H1 (cell line): ENCODE measurements around the gene CPED1.

ENCODE experiments used
- CTCF ChIP-seq, 3 experiments: IDR thresholded peaks; 1 replicate in 2 of 3; 2 replicates in 1 of 3; pipeline versions ENCODE4 v1.5.1 to v1.6.1; 2011; ENCODE audit warnings: low read length in 3 of 3, mild to moderate bottlenecking in 3 of 3, inconsistent platforms in 2 of 3, low read depth in 1 of 3, moderate library complexity in 1 of 3; ENCODE audit not compliant: insufficient read depth in 1 of 3; ENCODE audit errors: control extremely low read depth in 1 of 3
- HDAC2 ChIP-seq, 2 experiments: fragments of 300-600 bp in 1 of 2; sonication (generic) in 1 of 2; IDR thresholded peaks; 2 replicates each; pipeline ENCODE4 v1.6.1; 2011 to 2012; ENCODE audit warnings: low read depth in 2 of 2, low read length in 2 of 2, mild to moderate bottlenecking in 2 of 2, moderate library complexity in 2 of 2, borderline replicate concordance in 1 of 2, inconsistent platforms in 1 of 2
- TF ChIP-seq, protein P1 (sequence below): IDR thresholded peaks from 2 replicates; pipeline ENCODE4 v1.6.1; 2011; ENCODE audit warnings: low read depth, mild to moderate bottlenecking, low read length; ENCODE audit not compliant: insufficient read depth

DNA sequence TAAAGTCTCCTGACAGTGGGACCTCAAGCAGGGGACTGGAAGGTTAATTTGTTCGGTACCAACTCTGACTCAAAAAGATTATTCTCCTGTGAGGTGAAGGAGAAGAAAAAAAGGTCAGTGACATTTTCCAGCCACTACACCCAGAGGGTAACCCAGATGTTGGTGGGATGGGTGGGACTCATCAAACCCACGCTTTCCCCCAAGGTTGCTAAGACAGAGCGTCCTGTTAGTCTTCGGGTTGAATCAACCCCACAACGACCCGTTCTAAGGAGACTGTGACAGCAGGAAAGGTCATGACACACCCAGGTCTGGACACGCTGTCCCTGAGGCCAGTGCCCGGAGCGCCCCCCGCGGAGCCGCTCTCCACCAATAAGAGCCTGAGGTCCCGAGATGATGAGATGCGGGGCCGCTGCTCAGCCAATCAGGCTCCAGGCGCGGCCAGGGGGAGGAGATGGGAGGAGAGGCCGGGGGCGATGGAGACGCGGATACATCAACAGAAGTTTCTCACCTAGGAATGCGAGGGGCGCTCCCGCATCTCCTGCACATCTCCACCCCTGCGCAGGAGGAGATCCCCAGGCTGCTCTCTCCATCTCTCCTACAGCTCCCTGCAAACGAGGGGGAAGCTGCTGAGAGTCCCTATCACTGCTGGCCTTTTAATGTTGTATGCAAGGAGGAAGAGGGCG is 340.1 kb downstream of the CPED1 start, which contains the start of gene WNT16:
- no peak for TF ChIP-seq CTCF (IDR thresholded peaks at IDR 0.05; ENCODE audit: control extremely low read depth in 1 of 3, insufficient read depth in 1 of 3, low read depth in 1 of 3, low read length in 3 of 3)
- TF ChIP-seq, protein P1, sequence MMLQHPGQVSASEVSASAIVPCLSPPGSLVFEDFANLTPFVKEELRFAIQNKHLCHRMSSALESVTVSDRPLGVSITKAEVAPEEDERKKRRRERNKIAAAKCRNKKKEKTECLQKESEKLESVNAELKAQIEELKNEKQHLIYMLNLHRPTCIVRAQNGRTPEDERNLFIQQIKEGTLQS, result no peak
- no peak for TF ChIP-seq HDAC2 (IDR thresholded peaks at IDR 0.05; ENCODE audit: borderline replicate concordance in 1 of 2, low read depth in 2 of 2, low read length in 2 of 2)
